Spleen (tissue), 7 donors: ENCODE data around the gene SLC25A29.
A peak's percentile ranks its signal among the peaks of the same experiment; 100 is the strongest.

Source experiments
- POLR2AphosphoS5 ChIP-seq, 3 donors: sonication (generic); formaldehyde crosslinking; IDR thresholded peaks; one replicate each; pipeline ENCODE4 v1.5.1; 2017; ENCODE audit warnings: antibody characterized with exemption in 3 of 3
- TF ChIP-seq, protein P1 (sequence below), 11 experiments: fragments of 200-600 bp in 7 of 11; fragments of 450-650 bp in 4 of 11; sonication (generic) in 4 of 11; IDR thresholded peaks in 8 of 11; conservative IDR thresholded peaks in 3 of 11; 1 replicate in 7 of 11; 2 replicates in 4 of 11; pipeline versions ENCODE4 v1.4.0 to v1.8.0; 2016 to 2021; ENCODE audit warnings: antibody characterized with exemption in 11 of 11, inconsistent platforms in 4 of 11, mild to moderate bottlenecking in 1 of 11
- donor health status: DM: no; HTN: no; CAD: no; lungs with moderate emphysema.
- donor health status: DM: no; HTN: no; CAD: no.
- donor health status: DM: no; HTN: no; CAD: no.

DNA sequence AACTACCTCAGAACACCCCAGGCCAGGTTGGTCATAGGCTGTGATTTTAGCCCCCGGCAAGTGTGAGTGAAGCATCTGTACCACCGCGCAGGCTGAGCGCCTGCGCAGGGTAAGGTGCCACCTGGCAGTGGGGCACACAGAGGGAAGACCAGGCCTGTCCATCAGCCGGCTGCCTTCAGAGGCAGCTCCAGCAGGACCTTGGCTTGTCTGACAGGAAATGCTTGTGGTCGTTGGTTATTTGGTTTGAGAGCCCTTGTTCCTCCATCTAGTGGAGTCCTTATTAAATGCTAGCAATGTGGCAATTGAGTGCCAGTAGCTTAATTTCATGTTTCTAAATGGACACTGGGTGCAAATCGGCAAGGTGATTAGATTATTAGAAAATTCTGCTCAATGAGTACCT lies 27.5 kb downstream of the SLC25A29 start:
- TF ChIP-seq, protein P1, sequence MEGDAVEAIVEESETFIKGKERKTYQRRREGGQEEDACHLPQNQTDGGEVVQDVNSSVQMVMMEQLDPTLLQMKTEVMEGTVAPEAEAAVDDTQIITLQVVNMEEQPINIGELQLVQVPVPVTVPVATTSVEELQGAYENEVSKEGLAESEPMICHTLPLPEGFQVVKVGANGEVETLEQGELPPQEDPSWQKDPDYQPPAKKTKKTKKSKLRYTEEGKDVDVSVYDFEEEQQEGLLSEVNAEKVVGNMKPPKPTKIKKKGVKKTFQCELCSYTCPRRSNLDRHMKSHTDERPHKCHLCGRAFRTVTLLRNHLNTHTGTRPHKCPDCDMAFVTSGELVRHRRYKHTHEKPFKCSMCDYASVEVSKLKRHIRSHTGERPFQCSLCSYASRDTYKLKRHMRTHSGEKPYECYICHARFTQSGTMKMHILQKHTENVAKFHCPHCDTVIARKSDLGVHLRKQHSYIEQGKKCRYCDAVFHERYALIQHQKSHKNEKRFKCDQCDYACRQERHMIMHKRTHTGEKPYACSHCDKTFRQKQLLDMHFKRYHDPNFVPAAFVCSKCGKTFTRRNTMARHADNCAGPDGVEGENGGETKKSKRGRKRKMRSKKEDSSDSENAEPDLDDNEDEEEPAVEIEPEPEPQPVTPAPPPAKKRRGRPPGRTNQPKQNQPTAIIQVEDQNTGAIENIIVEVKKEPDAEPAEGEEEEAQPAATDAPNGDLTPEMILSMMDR (IDR thresholded peaks at IDR 0.05 in 8 of 11, conservative IDR thresholded peaks at IDR 0.05 in 3 of 11): peak in 6 of 11 experiments; percentile 24 to 42 (median 30)
- TF ChIP-seq POLR2AphosphoS5 (IDR thresholded peaks at IDR 0.05): peak; percentile 47 to 71 (median 50)
